Large intestine (tissue), 12 donors: ENCODE data around the gene MPI. TPM values are rescaled to one million over a fixed set of nuclear protein-coding genes. Genes with fewer than 3 reads are reported as not detected.

Experiments used
- DNase-seq, 2 donors: peaks; one replicate each; pipeline versions ENCODE4 v3.0.0 to v3.0.0-alpha.2; 2013
- H3K27ac ChIP-seq: one replicate; pipeline ENCODE4 v1.5.1; 2013; ENCODE audit warnings: low read length
- H3K27me3 ChIP-seq: 2 replicates; pipeline ENCODE4 v1.6.1; 2013; ENCODE audit warnings: low read length; ENCODE audit not compliant: control insufficient read depth, insufficient read depth
- H3K36me3 ChIP-seq: 2 replicates; pipeline ENCODE4 v1.6.1; 2013; ENCODE audit warnings: low read length; ENCODE audit not compliant: control insufficient read depth, insufficient read depth
- H3K4me1 ChIP-seq: one replicate; pipeline ENCODE4 v1.6.1; 2013; ENCODE audit warnings: low read length; ENCODE audit not compliant: control insufficient read depth, insufficient read depth
- H3K4me3 ChIP-seq: one replicate; pipeline ENCODE4 v1.5.1; 2013; ENCODE audit warnings: low read length
- H3K9me3 ChIP-seq: one replicate; pipeline ENCODE4 v1.6.1; 2013; ENCODE audit warnings: mild to moderate bottlenecking, low read depth, low read length, moderate library complexity; ENCODE audit not compliant: control insufficient read depth
- WGBS: methylation state at CpG from one replicate; pipeline ENCODE4 v1.1.5; 2013; ENCODE audit warnings: low lambda C conversion rate; ENCODE audit not compliant: insufficient coverage; 5-methylcytosine and 5-hydroxymethylcytosine counted together
- long read RNA-seq, 11 donors: transcript quantifications; one replicate each; lab custom pipeline, GENCODE V29; 2026
- polyA plus RNA-seq: library from polyadenylated mRNA; unstranded; fragments of 120-200 nt; gene quantifications from one replicate; pipeline ENCODE4 v1.2.1, GENCODE V29; 2013

Gene MPI
- polyA plus RNA-seq = 51.0 TPM
- long read RNA-seq, donor 1, full-length matches to known transcripts = 18 of 18 reads
- long read RNA-seq, donor 1, partial matches to known transcripts = 0 of 18 reads
- long read RNA-seq, donor 1, other reads (novel, unspliced or antisense) = 0 of 18 reads
- long read RNA-seq, donor 2, full-length matches to known transcripts = 36 of 36 reads
- long read RNA-seq, donor 2, partial matches to known transcripts = 0 of 36 reads
- long read RNA-seq, donor 2, other reads (novel, unspliced or antisense) = 0 of 36 reads
- long read RNA-seq, donor 3 = 0 reads
- long read RNA-seq, donor 4, full-length matches to known transcripts = 1 of 1 reads
- long read RNA-seq, donor 4, partial matches to known transcripts = 0 of 1 reads
- long read RNA-seq, donor 4, other reads (novel, unspliced or antisense) = 0 of 1 reads
- long read RNA-seq, donor 5, full-length matches to known transcripts = 9 of 9 reads
- long read RNA-seq, donor 5, partial matches to known transcripts = 0 of 9 reads
- long read RNA-seq, donor 5, other reads (novel, unspliced or antisense) = 0 of 9 reads
- long read RNA-seq, donor 6, full-length matches to known transcripts = 23 of 23 reads
- long read RNA-seq, donor 6, partial matches to known transcripts = 0 of 23 reads
- long read RNA-seq, donor 6, other reads (novel, unspliced or antisense) = 0 of 23 reads
- long read RNA-seq, donor 7, full-length matches to known transcripts = 15 of 15 reads
- long read RNA-seq, donor 7, partial matches to known transcripts = 0 of 15 reads
- long read RNA-seq, donor 7, other reads (novel, unspliced or antisense) = 0 of 15 reads
- long read RNA-seq, donor 8, full-length matches to known transcripts = 33 of 33 reads
- long read RNA-seq, donor 8, partial matches to known transcripts = 0 of 33 reads
- long read RNA-seq, donor 8, other reads (novel, unspliced or antisense) = 0 of 33 reads
- long read RNA-seq, donor 9, full-length matches to known transcripts = 25 of 25 reads
- long read RNA-seq, donor 9, partial matches to known transcripts = 0 of 25 reads
- long read RNA-seq, donor 9, other reads (novel, unspliced or antisense) = 0 of 25 reads
- long read RNA-seq, donor 10, full-length matches to known transcripts = 24 of 24 reads
- long read RNA-seq, donor 10, partial matches to known transcripts = 0 of 24 reads
- long read RNA-seq, donor 10, other reads (novel, unspliced or antisense) = 0 of 24 reads
- long read RNA-seq, donor 11, full-length matches to known transcripts = 15 of 15 reads
- long read RNA-seq, donor 11, partial matches to known transcripts = 0 of 15 reads
- long read RNA-seq, donor 11, other reads (novel, unspliced or antisense) = 0 of 15 reads

- peak; percentile 80 to 88 for DNase-seq
- Histone ChIP-seq H3K36me3 (peaks cover 15% of the 10 kb centered on the region), H3K27ac (peak within 1 kb of the TSS; percentile 52), H3K4me3 (peak within 1 kb of the TSS; percentile 72), H3K4me1 (peaks cover 28% of the 10 kb centered on the region), H3K27me3 (no peaks in the 10 kb centered on the region), H3K9me3 (no peaks in the 10 kb centered on the region)
- no CpG with 5 or more reads among the region's 47 CpGs for WGBS
Measured at GRCh38 chr15:74889883-74890664, at the start of gene MPI. MPI (plus strand) TSS chr15:74890042; CDS start chr15:74890074, 32 bp downstream.

GRCh38 chr15:74840851-74841775 lies 48.7 kb upstream of the MPI start:
- H3K4me3 ChIP-seq = peak overlapping the region; percentile 17
- no peaks in the 10 kb centered on the region for H3K9me3 ChIP-seq
- no peaks in the 10 kb centered on the region for H3K27me3 ChIP-seq
- peaks cover 61% of the 10 kb centered on the region for H3K36me3 ChIP-seq
- WGBS = 40% methylated on average over 1 of the region's 9 CpGs
- no peak for DNase-seq
- H3K27ac ChIP-seq = peak overlapping the region; percentile 28
- peaks cover 32% of the 10 kb centered on the region for H3K4me1 ChIP-seq

GRCh38 chr15:74841891-74842373 lies 47.9 kb upstream of the MPI start:
- H3K4me3 ChIP-seq = peak overlapping the region; percentile 82
- no peaks in the 10 kb centered on the region for H3K27me3 ChIP-seq
- H3K27ac ChIP-seq = peak overlapping the region; percentile 84
- H3K9me3 ChIP-seq = no peaks in the 10 kb centered on the region
- peaks cover 57% of the 10 kb centered on the region for H3K36me3 ChIP-seq
- DNase-seq = peak; percentile 37 to 82
- peaks cover 32% of the 10 kb centered on the region for H3K4me1 ChIP-seq
- WGBS = no CpG with 5 or more reads among the region's 14 CpGs

GRCh38 chr15:74842581-74843444 lies 47.0 kb upstream of the MPI start, which contains the start of gene ULK3:
ULK3 (minus strand) TSS chr15:74843156; CDS start chr15:74843105, 51 bp downstream.
- DNase-seq = peak; percentile 89 to 95
- no CpG with 5 or more reads among the region's 84 CpGs for WGBS
- Histone ChIP-seq H3K36me3 (peaks cover 57% of the 10 kb centered on the region), H3K4me1 (peaks cover 32% of the 10 kb centered on the region), H3K4me3 (peak within 1 kb of the TSS; percentile 82), H3K27me3 (no peaks in the 10 kb centered on the region), H3K9me3 (no peaks in the 10 kb centered on the region), H3K27ac (peak within 1 kb of the TSS; percentile 89)

- Histone ChIP-seq H3K36me3 (peaks cover 57% of the 10 kb centered on the region), H3K9me3 (no peaks in the 10 kb centered on the region), H3K4me3 (peak overlapping the region; percentile 41), H3K27me3 (no peaks in the 10 kb centered on the region), H3K27ac (peak overlapping the region; percentile 89), H3K4me1 (peaks cover 32% of the 10 kb centered on the region)
- no peak for DNase-seq
- WGBS = 20% methylated on average over 3 of the region's 18 CpGs
Measured at GRCh38 chr15:74843445-74843828, 46.4 kb upstream of the MPI start.

- no peaks in the 10 kb centered on the region for H3K27me3 ChIP-seq
- no CpG with 5 or more reads among the region's 12 CpGs for WGBS
- peaks cover 57% of the 10 kb centered on the region for H3K36me3 ChIP-seq
- no peaks in the 10 kb centered on the region for H3K9me3 ChIP-seq
- peaks cover 32% of the 10 kb centered on the region for H3K4me1 ChIP-seq
- peak overlapping the region; percentile 41 for H3K4me3 ChIP-seq
- H3K27ac ChIP-seq = peak overlapping the region; percentile 89
- no peak for DNase-seq
Measured at GRCh38 chr15:74843891-74844299, 45.9 kb upstream of the MPI start.

- Histone ChIP-seq H3K27ac (no peak overlapping the region), H3K4me1 (peaks cover 32% of the 10 kb centered on the region), H3K27me3 (no peaks in the 10 kb centered on the region), H3K9me3 (no peaks in the 10 kb centered on the region), H3K4me3 (no peak overlapping the region), H3K36me3 (peaks cover 53% of the 10 kb centered on the region)
- no peak for DNase-seq
- WGBS = no CpG with 5 or more reads among the region's 12 CpGs
Measured at GRCh38 chr15:74844319-74845207, 45.3 kb upstream of the MPI start.
